ENCODE data around the gene JAKMIP1. TPM values are rescaled to one million over a fixed set of nuclear protein-coding genes. Genes with fewer than 3 reads are reported as not detected.

Gene JAKMIP1
- total RNA-seq, 2 experiments from 2014 or later = 4.0 to 5.1 TPM

DNA sequence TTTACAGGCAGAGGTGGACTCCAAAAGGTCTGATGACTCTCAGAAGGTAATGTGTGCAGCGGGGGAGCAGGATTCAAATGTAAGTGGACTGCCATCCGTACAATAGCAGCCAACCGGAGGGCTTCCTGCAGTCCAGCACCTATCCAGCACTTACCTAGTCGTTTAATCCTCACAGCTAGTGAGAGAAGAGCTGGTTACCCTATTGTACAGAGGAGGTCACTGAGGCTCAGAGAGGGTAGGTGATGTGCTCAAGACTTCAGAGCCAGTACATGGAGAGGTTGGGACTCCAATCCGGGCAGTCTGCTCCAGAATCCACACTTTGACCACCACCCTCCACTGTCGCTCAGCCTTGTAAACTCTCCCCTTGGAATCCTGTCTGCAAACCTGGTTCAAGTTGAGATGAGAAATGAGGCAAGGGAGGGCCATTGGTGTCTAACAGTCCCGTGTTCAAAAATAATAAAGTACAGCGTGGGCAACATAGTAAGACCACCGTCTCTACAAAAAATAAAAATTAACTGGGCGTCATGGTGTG lies 22.5 kb upstream of the JAKMIP1 start:
- TF ChIP-seq CTCF (conservative IDR thresholded peaks at IDR 0.05; ENCODE audit: low read length) = no peak
- TF ChIP-seq EZH2phosphoT487 (IDR thresholded peaks at IDR 0.05; ENCODE audit: borderline replicate concordance, low read depth, low read length) = no peak
- Histone ChIP-seq H3K79me2 (ENCODE audit: insufficient read depth, low read depth, low read length) (no peaks in the 10 kb centered on the region), H3K9me2 (ENCODE audit: insufficient read depth, low read length) (no peaks in the 10 kb centered on the region), H3K4me1 (ENCODE audit: insufficient read depth, low read length, poor library complexity, severe bottlenecking) (no peaks in the 10 kb centered on the region), H3K4me2 (ENCODE audit: low read length) (no peak overlapping the region), H3K9me3 (ENCODE audit: low read length) (no peaks in the 10 kb centered on the region), H4K20me1 (ENCODE audit: insufficient read depth, low read length) (no peaks in the 10 kb centered on the region), H3K27ac (ENCODE audit: low read depth, low read length, poor library complexity, severe bottlenecking) (no peak overlapping the region), H3K4me3 (ENCODE audit: low read depth, low read length, poor library complexity, severe bottlenecking) (no peak overlapping the region), H3K36me3 (ENCODE audit: insufficient read depth, low read length) (no peaks in the 10 kb centered on the region), H2AFZ (ENCODE audit: low read length) (no peak overlapping the region)
- CTCF ChIA-PET (ENCODE audit: unreplicated experiment) = no interaction called here
- POLR2A ChIA-PET = no interaction called here
- intact Hi-C loops (cut with micrococcal nuclease; ENCODE audit: unreplicated experiment) = no loop called here
- no peak for DNase-seq (ENCODE audit: low spot score)
- no TSS peak for BruUV-seq (replicated peaks)

DNA sequence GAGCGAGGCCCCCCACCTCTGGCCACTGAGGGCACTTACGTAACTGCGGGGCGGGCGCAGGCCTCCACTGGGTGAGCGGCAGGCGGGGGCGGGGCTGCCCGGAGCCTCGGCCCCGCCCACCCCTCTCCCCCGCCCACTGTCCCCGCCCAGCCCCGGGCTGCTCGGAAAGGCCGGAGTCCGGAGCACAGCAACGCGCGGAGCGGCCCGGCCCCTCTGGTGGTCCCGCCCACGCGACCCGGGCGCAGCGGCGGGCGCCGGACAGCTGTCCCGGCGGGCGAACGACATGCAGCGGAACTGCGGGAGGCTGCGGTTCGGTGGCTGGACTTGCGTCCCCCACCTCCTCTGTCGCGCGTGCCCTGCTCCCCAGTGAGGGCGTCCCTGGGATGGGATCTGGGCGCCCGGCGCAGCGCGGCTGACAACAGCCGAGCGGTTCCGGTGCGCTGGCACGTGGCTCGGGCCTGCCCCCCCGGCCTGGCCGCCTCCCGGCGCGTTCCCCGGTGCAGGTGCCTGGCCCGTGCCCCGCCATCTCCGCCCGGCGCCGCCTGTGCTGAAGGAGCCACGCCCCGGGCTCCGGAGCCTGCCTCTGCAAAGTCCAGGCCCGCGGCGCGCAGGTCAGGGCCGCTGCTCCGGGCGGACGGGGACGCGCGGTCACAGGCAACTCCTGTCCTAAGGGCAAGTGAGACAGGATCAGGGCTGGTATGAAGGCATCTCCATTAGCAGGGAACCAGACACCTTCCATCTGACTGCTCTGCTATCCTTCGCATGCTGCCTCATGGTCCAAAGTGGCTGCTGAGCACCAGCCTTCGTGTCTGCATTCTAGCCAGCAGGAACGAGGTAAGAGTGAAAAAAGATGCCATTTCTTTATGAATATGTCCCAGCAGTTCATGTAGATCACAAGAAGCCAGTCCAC lies 21.8 kb upstream of the JAKMIP1 start:
- intact Hi-C loops (cut with micrococcal nuclease; ENCODE audit: unreplicated experiment) = no loop called here
- H2AFZ ChIP-seq (ENCODE audit: low read length) = no peak overlapping the region
- no TSS peak for BruUV-seq (replicated peaks)

More for the DNA sequence above, 21.8 kb upstream of the JAKMIP1 start:
- H3K9me2 ChIP-seq (ENCODE audit: insufficient read depth, low read length) = no peaks in the 10 kb centered on the region
- POLR2A ChIA-PET = no interaction called here
- no peaks in the 10 kb centered on the region for H3K79me2 ChIP-seq (ENCODE audit: insufficient read depth, low read depth, low read length)
- H3K4me3 ChIP-seq (ENCODE audit: low read depth, low read length, poor library complexity, severe bottlenecking) = no peak overlapping the region
- no peaks in the 10 kb centered on the region for H3K4me1 ChIP-seq (ENCODE audit: insufficient read depth, low read length, poor library complexity, severe bottlenecking)
- no peak for TF ChIP-seq CTCF (conservative IDR thresholded peaks at IDR 0.05; ENCODE audit: low read length)
- TF ChIP-seq EZH2phosphoT487 (IDR thresholded peaks at IDR 0.05; ENCODE audit: borderline replicate concordance, low read depth, low read length) = no peak
- H4K20me1 ChIP-seq (ENCODE audit: insufficient read depth, low read length) = no peaks in the 10 kb centered on the region
- H3K27ac ChIP-seq (ENCODE audit: low read depth, low read length, poor library complexity, severe bottlenecking) = no peak overlapping the region
- H3K36me3 ChIP-seq (ENCODE audit: insufficient read depth, low read length) = no peaks in the 10 kb centered on the region
- no peaks in the 10 kb centered on the region for H3K9me3 ChIP-seq (ENCODE audit: low read length)
- CTCF ChIA-PET (ENCODE audit: unreplicated experiment) = no interaction called here
- DNase-seq (ENCODE audit: low spot score) = no peak
- H3K4me2 ChIP-seq (ENCODE audit: low read length) = no peak overlapping the region

Measured in OCI-LY7 (cell line).